HG03039 (cell line): Measurements from ENCODE around the gene PPP6R2.
A peak's percentile ranks its signal among the peaks of the same experiment; 100 is the strongest.

Source experiments
- ATAC-seq: cut with Tn5 transposase; IDR thresholded peaks from one replicate; pipeline ENCODE4 v1.9.1; 2021; ENCODE audit warnings: mild to moderate bottlenecking, moderate library complexity; ENCODE audit not compliant: unreplicated experiment

PPP6R2 gene, protein sequence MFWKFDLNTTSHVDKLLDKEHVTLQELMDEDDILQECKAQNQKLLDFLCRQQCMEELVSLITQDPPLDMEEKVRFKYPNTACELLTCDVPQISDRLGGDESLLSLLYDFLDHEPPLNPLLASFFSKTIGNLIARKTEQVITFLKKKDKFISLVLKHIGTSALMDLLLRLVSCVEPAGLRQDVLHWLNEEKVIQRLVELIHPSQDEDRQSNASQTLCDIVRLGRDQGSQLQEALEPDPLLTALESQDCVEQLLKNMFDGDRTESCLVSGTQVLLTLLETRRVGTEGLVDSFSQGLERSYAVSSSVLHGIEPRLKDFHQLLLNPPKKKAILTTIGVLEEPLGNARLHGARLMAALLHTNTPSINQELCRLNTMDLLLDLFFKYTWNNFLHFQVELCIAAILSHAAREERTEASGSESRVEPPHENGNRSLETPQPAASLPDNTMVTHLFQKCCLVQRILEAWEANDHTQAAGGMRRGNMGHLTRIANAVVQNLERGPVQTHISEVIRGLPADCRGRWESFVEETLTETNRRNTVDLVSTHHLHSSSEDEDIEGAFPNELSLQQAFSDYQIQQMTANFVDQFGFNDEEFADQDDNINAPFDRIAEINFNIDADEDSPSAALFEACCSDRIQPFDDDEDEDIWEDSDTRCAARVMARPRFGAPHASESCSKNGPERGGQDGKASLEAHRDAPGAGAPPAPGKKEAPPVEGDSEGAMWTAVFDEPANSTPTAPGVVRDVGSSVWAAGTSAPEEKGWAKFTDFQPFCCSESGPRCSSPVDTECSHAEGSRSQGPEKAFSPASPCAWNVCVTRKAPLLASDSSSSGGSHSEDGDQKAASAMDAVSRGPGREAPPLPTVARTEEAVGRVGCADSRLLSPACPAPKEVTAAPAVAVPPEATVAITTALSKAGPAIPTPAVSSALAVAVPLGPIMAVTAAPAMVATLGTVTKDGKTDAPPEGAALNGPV

DNA sequence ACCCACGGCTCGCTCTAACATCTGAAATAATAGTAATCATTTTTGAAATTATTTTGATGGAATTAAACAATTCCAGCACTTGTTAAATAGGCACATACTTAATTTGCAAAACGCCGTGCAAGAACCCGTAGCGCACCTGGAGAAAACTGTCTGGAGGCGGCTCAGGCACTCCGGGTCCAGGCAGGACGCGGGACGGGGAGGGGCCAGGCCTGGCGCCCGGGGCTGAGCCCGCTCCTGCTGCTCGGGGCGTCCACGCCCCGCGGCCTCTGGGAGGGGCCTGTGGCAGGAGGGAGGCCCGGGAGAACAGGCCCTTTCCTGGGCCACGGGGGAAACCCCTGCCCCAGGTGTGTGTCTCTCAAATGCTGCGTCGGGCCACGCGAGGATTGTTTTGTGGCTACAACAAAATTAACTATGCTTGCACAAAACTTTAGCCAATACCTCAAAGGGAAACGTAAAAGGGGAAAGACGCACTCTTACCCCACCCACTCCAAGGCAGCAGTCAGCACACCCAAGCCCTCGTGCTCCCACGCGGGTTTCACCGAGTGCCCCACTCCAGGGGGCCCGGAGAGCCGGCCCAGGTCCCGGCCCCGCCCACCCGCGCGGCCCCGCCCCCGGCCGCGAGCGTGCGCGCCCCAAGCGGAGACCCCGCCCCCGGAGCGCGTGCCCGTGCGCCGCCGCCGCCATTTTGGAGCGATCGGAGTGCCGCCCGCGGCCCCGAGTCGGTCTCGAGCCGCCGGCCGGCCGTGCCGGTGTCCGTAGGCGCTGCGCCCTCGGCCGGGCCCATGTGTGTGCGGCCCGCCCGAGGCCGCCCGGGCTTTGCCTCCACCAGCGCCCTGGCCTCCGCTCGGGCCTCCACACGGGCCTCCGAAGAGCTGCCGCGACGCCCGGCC, at the start of gene PPP6R2:
Gene PPP6R2, plus strand, starts transcription at position 677 of the 890 bp plus-strand sequence. CDS start 50,582 bp downstream, outside the sequence.
- ATAC-seq, result peak; percentile 66

DNA sequence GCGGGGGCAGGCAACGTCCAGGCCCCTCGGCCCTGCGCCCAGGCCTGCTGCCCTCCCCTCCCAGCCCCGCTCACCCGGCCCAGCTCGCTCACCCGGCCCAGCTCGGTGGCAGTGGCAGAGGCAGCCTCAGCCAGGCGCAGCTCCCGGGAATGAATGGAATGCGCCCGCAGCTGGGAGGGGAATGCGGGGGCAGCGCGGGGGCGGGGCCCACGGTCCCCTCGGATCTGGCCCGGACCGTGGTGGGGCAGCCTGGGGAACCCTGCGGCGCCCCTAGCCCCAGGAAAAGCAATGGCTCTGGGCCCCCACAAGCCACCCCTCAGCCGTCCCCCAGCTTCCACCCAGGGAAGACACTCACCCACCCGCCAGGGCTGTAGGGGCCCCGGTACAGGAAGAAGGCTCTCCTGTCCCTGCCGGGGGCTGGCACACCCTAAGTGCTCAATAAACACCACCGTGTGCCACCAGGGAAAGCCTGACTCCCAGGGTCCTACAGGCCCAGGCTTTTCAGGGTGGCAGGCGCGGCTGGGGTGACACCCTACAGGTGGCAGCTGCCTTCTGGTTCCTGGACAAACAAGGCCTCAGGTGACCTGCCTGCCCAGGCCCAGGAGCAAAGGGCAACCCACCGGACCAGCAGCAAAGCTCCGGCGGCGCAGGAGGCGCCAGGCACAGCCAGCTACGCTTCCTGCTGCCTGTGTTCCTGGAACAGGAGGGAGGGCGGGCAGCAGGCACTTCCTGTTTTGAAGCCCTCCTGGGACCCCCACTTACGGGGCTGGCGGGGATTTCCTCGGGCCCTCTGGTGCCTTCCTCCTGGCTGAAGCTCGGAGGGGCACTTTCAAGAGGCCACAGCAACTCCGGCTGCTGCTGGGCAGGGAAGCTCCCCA, 49.4 kb upstream of the PPP6R2 start:
- no peak for ATAC-seq

- ATAC-seq, result no peak
These were observed 48.8 kb upstream of the PPP6R2 start for GRCh38 chr22:50294319-50294656.

GRCh38 chr22:50296658-50297490, 46.3 kb upstream of the PPP6R2 start:
- no peak for ATAC-seq

GRCh38 chr22:50297510-50298265, 45.4 kb upstream of the PPP6R2 start:
- ATAC-seq, result no peak

GRCh38 chr22:50298266-50298637, 44.9 kb upstream of the PPP6R2 start:
- ATAC-seq, result no peak

DNA sequence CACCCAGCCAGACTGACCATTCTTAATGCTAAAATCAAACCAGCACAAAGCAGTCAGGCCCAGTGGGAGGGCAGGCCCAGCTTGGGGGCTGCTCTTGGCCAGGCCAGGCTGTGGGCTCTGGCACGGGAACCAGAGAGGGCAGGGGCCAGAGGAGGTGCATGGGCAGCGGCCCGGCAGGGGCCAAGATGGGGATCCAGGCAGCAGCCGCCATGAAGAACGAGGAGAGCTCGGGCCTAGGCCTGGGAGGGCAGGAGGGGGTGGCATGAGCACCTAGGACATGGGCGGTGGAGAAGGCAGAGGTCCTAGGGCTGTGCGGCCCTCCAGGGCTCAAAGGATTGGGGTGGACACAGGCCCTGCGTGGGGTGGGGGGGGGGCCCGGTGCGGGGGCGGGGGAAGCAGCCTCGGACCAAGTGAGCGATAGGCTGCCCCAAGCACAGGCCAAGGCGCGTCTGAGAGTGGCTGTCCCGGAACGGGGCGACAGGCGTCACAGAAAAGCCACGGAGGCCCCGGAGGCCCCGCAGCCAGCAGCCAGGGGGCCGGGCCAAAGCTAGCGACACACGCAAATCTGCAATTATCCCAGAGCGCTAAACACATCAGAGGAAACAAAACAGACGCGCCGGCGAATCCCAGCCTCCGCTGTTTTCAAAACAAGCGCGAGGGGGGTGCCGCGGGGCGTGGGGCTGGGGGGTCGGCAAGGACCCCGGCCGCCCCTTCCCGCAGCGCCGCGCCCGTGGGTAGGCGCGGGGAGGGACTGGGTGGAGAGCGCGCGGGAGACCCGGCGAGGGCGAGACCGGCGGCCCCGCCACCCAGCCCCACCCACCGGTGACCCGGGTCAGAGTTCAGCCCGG, 44.0 kb upstream of the PPP6R2 start:
- ATAC-seq, result no peak

DNA sequence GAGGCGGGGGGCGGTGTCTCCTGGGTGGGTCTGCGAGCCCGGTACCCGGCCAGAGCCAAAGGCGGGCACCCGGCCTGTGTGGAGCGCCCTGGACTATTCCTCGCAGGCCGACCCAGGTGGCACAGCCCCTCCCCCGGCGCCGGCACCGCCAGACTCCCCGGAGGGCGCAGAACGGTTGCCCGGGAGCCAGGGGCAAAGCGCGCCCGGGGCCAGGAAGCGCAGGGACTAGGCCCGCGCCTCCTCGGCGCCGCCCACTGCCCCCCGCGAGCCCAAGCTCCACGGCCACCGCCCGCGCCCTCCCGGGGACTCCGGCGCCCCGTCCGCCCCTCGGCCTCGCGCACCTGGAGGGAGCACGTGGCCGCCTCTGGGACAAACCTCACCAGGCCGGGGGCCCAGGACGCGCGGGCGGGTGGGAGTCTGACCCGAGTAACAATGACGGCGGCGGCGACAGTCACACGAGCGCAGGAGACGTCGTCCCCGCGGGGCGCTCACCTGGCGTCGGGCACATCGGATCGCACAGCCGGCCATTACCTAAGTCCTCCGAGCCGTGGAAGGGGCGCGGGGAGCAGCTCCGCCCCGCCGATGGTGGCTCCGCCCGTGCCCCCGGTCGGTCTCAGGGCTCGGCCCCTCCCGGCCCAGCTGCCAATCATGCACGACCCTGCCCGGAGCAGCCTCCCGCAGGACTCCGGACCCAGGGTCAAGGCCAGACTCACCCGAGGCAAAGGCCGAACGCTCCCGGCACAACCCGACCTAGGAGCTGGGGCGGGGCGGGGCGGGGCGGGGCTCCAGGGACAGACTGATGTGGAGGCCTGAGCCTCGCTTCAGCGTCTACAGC, 43.1 kb upstream of the PPP6R2 start:
- ATAC-seq, result no peak

- ATAC-seq, result no peak
These were observed 42.4 kb upstream of the PPP6R2 start for GRCh38 chr22:50300620-50301257.

DNA sequence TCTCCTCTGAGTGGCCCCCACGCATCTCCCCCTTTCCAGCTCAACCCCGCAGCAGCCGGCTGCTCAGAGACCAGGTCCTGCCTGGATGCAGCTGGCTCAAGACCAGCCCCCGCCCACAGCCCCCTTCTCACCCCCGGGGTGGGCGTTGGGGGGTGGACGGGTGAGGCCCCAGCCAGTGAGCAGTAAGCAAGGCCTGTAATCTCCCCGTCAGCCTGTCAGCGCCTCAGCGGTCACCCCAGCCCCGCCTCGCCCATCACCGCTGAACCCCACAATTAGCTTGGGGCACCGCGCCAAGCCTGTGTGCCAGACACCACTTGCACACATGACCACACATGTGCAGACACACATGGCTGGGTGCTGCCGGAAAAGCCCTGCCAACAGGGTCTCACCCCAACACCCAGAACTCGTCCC, 41.5 kb upstream of the PPP6R2 start:
- ATAC-seq, result no peak

DNA sequence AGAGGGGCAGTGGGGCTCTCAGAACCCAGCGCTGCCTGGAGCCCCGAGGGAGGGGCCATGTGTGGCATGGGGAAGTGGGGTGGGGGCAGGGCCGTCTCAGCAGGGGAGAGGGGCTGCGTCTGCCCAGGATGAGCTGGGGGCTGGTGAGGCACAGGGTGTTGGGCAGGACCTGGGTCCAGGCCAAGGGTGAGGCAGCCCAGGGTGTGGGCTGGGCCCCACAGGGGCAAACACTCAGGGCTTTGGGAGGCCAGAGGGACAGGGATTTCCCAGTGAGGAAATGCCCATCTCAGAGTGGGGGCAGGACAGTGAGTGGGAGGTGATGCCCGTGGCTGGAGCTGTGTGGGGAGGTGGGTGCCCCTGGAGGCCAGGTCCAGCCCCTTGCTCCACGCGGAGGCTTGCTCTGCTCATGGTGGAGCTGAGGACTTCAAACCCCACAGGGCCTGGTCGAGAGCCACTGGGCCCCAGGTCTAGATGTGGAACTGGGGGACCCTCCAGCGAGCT, 41.0 kb upstream of the PPP6R2 start:
- no peak for ATAC-seq

- no peak for ATAC-seq
These were observed 40.6 kb upstream of the PPP6R2 start for GRCh38 chr22:50302564-50302963.

DNA sequence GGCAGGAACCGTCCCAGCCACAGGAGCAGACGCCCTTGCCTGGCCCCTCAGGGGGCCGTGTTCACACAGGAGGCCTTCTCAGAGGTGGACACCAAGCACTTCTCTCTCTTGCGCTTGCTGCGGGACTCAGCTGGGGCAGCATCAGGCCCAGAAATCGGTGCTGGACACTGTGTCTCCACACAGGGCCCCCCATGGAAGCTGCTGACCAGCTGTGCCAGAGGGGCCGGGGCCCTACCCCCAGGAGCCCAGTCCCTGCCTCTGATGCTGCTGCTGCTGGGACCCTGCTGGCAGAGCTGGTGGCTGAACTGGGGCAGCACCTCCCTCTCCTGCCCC, 39.6 kb upstream of the PPP6R2 start:
- no peak for ATAC-seq

- no peak for ATAC-seq
These were observed 39.1 kb upstream of the PPP6R2 start for GRCh38 chr22:50303848-50304527.
